Karpas-422 (cell line): ENCODE results near the gene RPF1. TPM values are rescaled to one million over a fixed set of nuclear protein-coding genes. Genes with fewer than 3 reads are reported as not detected.
"Not testable (repeated sequence)": the region's sequence is repeated elsewhere in the genome, so short reads cannot be mapped to it uniquely, and the experiment has no call there.

ENCODE experiments used
- DNase-seq: peaks from one replicate; pipeline ENCODE4 v3.0.0-alpha.2; 2015
- H2AFZ ChIP-seq: fragments of 200-600 bp; sonication (generic); 2 replicates; pipeline ENCODE4 v1.6.1; 2014; ENCODE audit warnings: antibody characterized with exemption, low read length, mixed read lengths
- H3K27ac ChIP-seq: fragments of 200-600 bp; sonication (generic); 2 replicates; pipeline ENCODE4 v1.5.1; 2014; ENCODE audit warnings: mild to moderate bottlenecking, low read length, moderate library complexity
- H3K27me3 ChIP-seq: fragments of 200-600 bp; sonication (generic); 2 replicates; pipeline ENCODE4 v1.6.1; 2014; ENCODE audit warnings: low read length, mixed read lengths
- H3K36me3 ChIP-seq: fragments of 200-600 bp; sonication (generic); 2 replicates; pipeline ENCODE4 v1.6.1; 2014; ENCODE audit warnings: low read length, mixed read lengths; ENCODE audit not compliant: insufficient read depth
- H3K4me1 ChIP-seq: fragments of 200-600 bp; sonication (generic); 2 replicates; pipeline ENCODE4 v1.6.1; 2014; ENCODE audit warnings: mild to moderate bottlenecking, low read length, mixed read lengths
- H3K4me2 ChIP-seq: fragments of 200-600 bp; sonication (generic); 2 replicates; pipeline ENCODE4 v1.6.1; 2014; ENCODE audit warnings: low read length, low read depth, mild to moderate bottlenecking; ENCODE audit not compliant: poor library complexity, severe bottlenecking
- H3K4me3 ChIP-seq: fragments of 200-600 bp; sonication (generic); 2 replicates; pipeline ENCODE4 v1.5.1; 2014; ENCODE audit warnings: mild to moderate bottlenecking, antibody characterized with exemption, low read length, mixed read lengths
- H3K79me2 ChIP-seq: fragments of 200-600 bp; sonication (generic); 2 replicates; pipeline ENCODE4 v1.6.1; 2014; ENCODE audit warnings: mild to moderate bottlenecking, low read length, mixed read lengths
- H3K9ac ChIP-seq: fragments of 200-600 bp; sonication (generic); 2 replicates; pipeline ENCODE4 v1.6.0; 2014; ENCODE audit warnings: low read length
- H3K9me2 ChIP-seq: fragments of 200-600 bp; sonication (generic), shearing (Covaris generic); replicated peaks from 2 replicates; pipeline ENCODE4 v1.6.0; 2014; ENCODE audit warnings: mild to moderate bottlenecking, low read length, moderate library complexity; ENCODE audit not compliant: insufficient read depth
- H3K9me3 ChIP-seq: fragments of 300-700, 200-600 bp; sonication (generic); 2 replicates; pipeline ENCODE4 v1.6.1; 2014; ENCODE audit warnings: low read length, mixed read lengths
- H4K20me1 ChIP-seq: fragments of 200-600 bp; sonication (generic); 2 replicates; pipeline ENCODE4 v1.6.1; 2014; ENCODE audit warnings: mild to moderate bottlenecking, antibody characterized with exemption, low read length, low read depth; ENCODE audit not compliant: insufficient read depth
- total RNA-seq: library from RNA; depleted of rRNA; stranded (reverse); fragments of >200 nt; shearing (Covaris generic); gene quantifications from 2 replicates; pipeline ENCODE4 v1.2.3, GENCODE V29; 2014; ENCODE audit warnings: low replicate concordance

The RPF1 gene
- total RNA-seq, 1 experiment from 2014 or later: 70.8 TPM

DNA sequence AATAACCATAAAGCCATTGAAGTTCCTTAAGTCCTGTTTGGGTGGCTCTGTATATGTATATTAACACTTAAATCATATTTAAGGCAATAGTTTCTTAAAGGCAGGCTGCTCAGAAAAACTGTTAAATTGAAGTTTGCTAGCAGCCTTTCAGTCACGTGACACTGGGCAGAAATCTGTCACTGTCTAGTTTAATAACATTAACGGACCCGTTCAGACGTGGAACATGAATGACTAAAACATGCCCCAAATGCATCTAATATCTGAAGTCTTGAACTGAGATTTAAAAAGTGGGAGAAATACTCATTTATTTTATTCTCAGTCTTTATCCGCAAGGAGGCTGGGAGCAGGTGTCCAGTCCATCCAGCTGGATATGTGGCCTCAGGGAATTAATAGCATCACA is 23.9 kb downstream of the RPF1 start:
- Histone ChIP-seq H3K79me2 (peaks cover 77% of the 10 kb centered on the region), H4K20me1 (peaks cover 22% of the 10 kb centered on the region; the same call in 1 of the 2 replicates), H3K27ac (no peak overlapping the region), H3K4me2 (peak overlapping the region; percentile 90), H3K9me3 (no peaks in the 10 kb centered on the region), H3K27me3 (no peaks in the 10 kb centered on the region), H3K9me2 (no peaks in the 10 kb centered on the region), H3K4me1 (peaks cover 55% of the 10 kb centered on the region), H2AFZ (no peak overlapping the region), H3K36me3 (peaks cover 38% of the 10 kb centered on the region), H3K4me3 (no peak overlapping the region), H3K9ac (no peak overlapping the region)
- no peak for DNase-seq

DNA sequence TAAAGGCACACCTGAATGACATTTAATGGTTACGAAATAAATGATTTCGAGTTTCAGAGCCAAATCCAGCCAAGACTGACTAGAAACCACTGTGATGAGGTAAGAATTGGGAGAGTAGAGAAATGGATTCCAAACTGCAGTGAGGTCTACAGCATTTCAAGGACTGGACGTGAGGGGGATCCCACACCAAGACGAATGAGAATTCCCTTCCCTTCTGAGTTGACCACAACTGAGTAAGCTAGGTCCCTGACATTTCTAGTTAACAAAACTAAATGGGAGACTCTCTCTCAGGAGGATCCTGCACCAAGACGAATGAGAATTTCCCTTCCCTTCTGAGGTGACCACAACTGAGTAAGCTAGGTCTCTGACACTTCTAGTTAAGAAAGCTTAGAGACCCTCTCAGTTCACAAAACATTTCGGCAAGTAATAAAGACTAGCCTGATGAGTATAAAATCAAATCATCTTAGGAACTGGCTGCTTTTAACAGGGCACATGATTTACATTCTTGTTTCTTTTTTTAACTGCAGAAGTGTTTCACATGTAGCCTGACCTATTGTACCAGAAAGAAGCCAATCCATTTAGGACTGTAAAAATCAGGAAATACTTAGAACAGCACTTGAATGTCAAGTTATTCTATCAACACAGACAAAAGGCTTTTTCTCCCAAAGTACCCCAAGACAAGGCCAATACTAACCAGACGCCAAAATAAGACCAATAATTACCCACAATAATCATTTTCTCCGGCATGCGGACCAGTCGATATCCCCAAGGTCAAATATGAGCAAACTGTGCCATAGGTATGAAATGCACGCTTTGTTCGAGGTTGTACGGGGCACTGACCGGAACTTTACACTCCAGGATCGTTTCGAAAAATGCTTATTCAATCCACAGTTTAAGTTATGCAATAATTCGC is 25.8 kb downstream of the RPF1 start:
- Histone ChIP-seq H4K20me1 (peaks cover 22% of the 10 kb centered on the region; the same call in 1 of the 2 replicates), H3K27me3 (no peaks in the 10 kb centered on the region), H3K4me1 (peaks cover 52% of the 10 kb centered on the region), H3K36me3 (peaks cover 19% of the 10 kb centered on the region), H3K4me2 (peak overlapping the region; percentile 90), H3K4me3 (peak overlapping the region; percentile 86), H3K9me3 (no peaks in the 10 kb centered on the region), H3K9me2 (no peaks in the 10 kb centered on the region), H3K9ac (peak overlapping the region; percentile 73), H3K27ac (peak overlapping the region; percentile 74), H3K79me2 (peaks cover 59% of the 10 kb centered on the region), H2AFZ (no peak overlapping the region; the same call in 1 of the 2 replicates)
- DNase-seq: peak; percentile 61

DNA sequence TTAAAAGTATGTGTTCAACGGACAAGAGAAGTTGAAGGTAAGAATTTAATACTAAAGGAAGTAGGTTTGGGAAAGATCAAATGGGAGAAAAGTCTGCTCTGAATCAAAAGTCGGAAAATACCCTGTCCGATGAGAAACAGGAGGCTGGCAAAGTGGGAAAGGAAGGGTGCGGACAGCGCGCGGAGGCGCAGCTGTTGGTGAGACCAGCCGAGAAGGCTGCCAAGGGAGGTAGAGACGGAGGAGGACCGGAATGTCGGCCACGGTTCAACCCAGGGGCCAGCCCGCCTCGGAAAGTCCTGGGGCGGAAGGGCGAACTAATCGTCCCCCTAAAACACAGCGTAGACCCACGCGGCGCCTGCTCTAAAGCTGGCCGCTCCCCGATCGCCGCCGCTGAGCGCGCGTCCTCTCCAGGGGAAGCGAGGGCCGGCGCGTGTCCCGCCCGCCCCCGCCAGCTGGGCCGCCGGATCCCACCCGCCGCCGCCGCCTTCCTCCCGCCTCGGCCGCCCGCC is 26.5 kb downstream of the RPF1 start:
- DNase-seq: no peak
- H2AFZ ChIP-seq: peak overlapping the region; percentile 32; the same call in 1 of the 2 replicates
- H3K4me3 ChIP-seq: peak overlapping the region; percentile 86
- peaks cover 22% of the 10 kb centered on the region; the same call in 1 of the 2 replicates for H4K20me1 ChIP-seq
- peak overlapping the region; percentile 90 for H3K4me2 ChIP-seq
- peaks cover 52% of the 10 kb centered on the region for H3K79me2 ChIP-seq
- no peaks in the 10 kb centered on the region for H3K27me3 ChIP-seq
- H3K36me3 ChIP-seq: peaks cover 12% of the 10 kb centered on the region
- peak overlapping the region; percentile 74 for H3K27ac ChIP-seq
- H3K9ac ChIP-seq: peak overlapping the region; percentile 73
- no peaks in the 10 kb centered on the region for H3K9me3 ChIP-seq
- no peaks in the 10 kb centered on the region for H3K9me2 ChIP-seq
- peaks cover 45% of the 10 kb centered on the region for H3K4me1 ChIP-seq

DNA sequence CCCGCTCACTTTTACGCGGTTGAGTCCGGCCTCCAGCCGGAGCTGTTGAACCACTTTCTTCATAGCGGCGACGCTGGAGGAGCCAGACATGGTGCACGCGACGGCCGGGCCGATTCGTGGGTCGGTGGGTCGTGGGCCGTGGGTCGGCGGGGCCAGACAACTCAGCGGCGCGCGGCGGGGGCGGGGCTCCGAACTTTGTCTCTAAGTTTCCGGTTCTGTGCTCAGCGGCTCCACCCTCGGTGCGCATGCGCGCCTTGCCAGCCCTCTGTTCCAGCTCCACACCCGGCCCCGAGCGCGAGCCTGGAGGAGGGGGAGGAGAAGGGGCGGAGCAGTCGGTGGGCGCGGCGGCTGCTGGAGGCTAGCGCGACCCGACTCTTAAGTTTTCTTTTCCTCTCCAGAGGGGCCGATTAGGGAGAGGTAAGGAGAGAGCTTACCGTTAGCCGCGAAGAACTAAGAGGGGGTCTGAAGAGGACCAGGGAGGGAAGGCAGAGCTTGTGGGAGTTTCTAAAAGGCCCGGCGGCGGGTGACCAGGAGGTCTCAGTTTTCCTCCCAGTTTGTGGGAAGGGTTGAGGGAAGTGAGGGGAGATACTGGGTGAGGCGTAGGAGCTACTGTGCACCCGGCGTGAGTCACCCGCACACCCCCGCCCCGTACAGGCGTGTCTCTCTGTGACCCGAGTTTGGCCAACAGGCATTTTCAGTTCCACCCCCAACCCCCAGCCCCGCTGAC is 27.1 kb downstream of the RPF1 start, which contains the start of the genes GNG5 and SPATA1:
Gene GNG5 (minus strand): TSS at position 580 of the 727 bp plus-strand sequence. CDS start 490 bp downstream, at position 90.
Gene SPATA1 (plus strand): TSS at position 385 of the 727 bp plus-strand sequence. CDS start 9,974 bp downstream, outside the sequence.
- no peaks in the 10 kb centered on the region for H3K27me3 ChIP-seq
- DNase-seq: peak; percentile 98
- H3K9me2 ChIP-seq: no peaks in the 10 kb centered on the region
- peaks cover 22% of the 10 kb centered on the region; the same call in 1 of the 2 replicates for H4K20me1 ChIP-seq
- H3K9ac ChIP-seq: peak within 1 kb of the TSS; percentile 73
- H3K79me2 ChIP-seq: peaks cover 45% of the 10 kb centered on the region
- H3K9me3 ChIP-seq: no peaks in the 10 kb centered on the region
- H3K4me1 ChIP-seq: peaks cover 40% of the 10 kb centered on the region
- peak within 1 kb of the TSS; percentile 86 for H3K4me3 ChIP-seq
- H2AFZ ChIP-seq: peak within 1 kb of the TSS; percentile 92
- peak within 1 kb of the TSS; percentile 90 for H3K4me2 ChIP-seq
- peak within 1 kb of the TSS; percentile 74 for H3K27ac ChIP-seq
- H3K36me3 ChIP-seq: peaks cover 6% of the 10 kb centered on the region; the same call in 1 of the 2 replicates

DNA sequence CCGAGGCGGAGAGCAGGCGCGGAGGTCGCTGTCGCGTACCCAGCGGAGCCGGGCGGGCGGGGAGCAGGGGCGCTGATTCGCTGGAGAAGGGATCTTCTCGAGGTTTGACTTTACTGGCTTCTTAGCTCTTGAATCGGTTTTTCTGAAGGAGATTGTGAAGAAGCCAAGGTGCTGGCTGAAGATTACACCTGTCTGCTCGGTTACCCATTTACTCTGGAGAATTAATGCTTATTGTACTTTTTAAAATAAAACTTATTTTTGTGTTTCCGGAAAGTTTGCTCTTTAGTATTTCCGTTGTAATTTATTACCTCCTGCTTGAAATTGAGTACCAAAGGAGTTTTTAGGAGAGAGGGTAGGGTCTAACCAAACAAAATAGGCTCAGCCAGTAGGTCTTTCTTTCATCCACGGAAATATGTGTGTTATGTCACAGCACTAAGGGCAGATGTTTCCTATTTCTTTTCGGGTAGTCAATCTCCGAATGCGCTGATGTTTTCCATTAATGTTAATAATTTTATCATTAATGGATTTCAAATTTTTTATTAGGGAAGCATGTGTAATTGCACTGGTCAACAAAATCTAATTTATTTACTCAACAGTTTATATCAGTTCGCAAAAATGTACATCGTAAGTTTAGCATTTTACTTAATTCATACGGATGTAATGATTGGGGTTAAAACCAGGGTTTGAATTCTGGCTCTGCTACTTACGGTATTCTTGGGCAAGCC is 27.8 kb downstream of the RPF1 start:
- peaks cover 38% of the 10 kb centered on the region for H3K79me2 ChIP-seq

DNA sequence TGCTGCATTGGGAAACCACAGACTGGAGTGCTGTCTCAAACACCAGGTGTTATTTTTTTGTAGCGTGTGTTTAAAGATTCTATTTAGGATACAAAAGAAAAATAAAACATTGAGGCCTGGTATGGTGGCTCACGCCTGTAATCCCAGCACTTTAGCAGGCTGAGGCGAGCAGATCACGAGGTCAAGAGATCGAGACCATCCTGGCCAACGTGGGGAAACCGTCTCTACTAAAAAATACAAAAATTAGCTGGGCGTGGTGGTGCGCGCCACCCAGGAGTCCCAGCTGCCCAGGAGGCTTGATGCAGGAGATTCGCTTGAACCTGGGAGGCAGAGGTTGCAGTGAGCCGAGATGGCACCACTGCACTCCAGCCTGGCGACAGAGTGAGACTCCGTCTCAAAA is 28.8 kb downstream of the RPF1 start:
- H3K4me3 ChIP-seq, H3K9me2 ChIP-seq, H3K9me3 ChIP-seq, H3K27me3 ChIP-seq, H3K9ac ChIP-seq, H3K36me3 ChIP-seq, DNase-seq, H2AFZ ChIP-seq, H3K27ac ChIP-seq: not testable (repeated sequence)
- peak overlapping the region; percentile 90 for H3K4me2 ChIP-seq
- peaks cover 29% of the 10 kb centered on the region for H3K4me1 ChIP-seq
- peaks cover 28% of the 10 kb centered on the region for H3K79me2 ChIP-seq
- peaks cover 18% of the 10 kb centered on the region; the same call in 1 of the 2 replicates for H4K20me1 ChIP-seq

More for the DNA sequence above, 27.8 kb downstream of the RPF1 start:
- Histone ChIP-seq H3K9me2 (no peaks in the 10 kb centered on the region), H3K36me3 (no peaks in the 10 kb centered on the region), H3K4me1 (peaks cover 35% of the 10 kb centered on the region), H3K27ac (peak overlapping the region; percentile 74), H3K9ac (peak overlapping the region; percentile 73), H2AFZ (peak overlapping the region; percentile 92), H3K4me3 (peak overlapping the region; percentile 86), H3K9me3 (no peaks in the 10 kb centered on the region), H3K27me3 (no peaks in the 10 kb centered on the region), H4K20me1 (peaks cover 22% of the 10 kb centered on the region; the same call in 1 of the 2 replicates), H3K4me2 (peak overlapping the region; percentile 90)
- DNase-seq: no peak

DNA sequence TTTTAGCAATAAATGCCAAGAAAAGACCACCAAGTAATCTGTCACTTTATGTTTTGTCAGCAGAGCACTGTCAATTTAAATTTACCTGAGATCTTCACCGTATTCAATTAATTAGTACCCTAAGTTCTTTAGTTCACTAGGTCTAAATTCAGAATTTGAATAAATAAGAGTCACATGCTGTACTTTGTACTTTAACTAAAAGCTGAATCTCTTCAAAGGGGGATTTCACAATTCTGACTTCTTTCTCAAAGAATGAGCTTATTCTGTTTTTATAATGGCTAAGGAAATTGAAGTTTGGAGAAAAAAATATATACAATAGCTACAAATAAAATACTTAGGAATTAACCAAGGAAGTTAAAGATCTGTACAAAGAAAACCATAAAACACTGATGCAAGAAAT is 29.4 kb downstream of the RPF1 start:
- Histone ChIP-seq H3K9me2 (no peaks in the 10 kb centered on the region), H3K9me3 (no peaks in the 10 kb centered on the region), H4K20me1 (peaks cover 12% of the 10 kb centered on the region; the same call in 1 of the 2 replicates), H3K79me2 (peaks cover 22% of the 10 kb centered on the region), H3K27me3 (no peaks in the 10 kb centered on the region), H3K9ac (no peak overlapping the region), H3K27ac (no peak overlapping the region), H3K4me3 (no peak overlapping the region), H3K4me1 (peaks cover 22% of the 10 kb centered on the region), H2AFZ (no peak overlapping the region), H3K36me3 (no peaks in the 10 kb centered on the region), H3K4me2 (no peak overlapping the region)
- no peak for DNase-seq
